ENCODE results near the gene ADAMTSL1. TPM values are rescaled to one million over a fixed set of nuclear protein-coding genes. Genes with fewer than 3 reads are reported as not detected.

The ADAMTSL1 gene
- total and polyA plus RNA-seq, 2 of the 8 experiments (the other 6 are each of a cell fraction or from before 2014, with no cell fraction given) = 0.84 to 1.1 TPM

DNA sequence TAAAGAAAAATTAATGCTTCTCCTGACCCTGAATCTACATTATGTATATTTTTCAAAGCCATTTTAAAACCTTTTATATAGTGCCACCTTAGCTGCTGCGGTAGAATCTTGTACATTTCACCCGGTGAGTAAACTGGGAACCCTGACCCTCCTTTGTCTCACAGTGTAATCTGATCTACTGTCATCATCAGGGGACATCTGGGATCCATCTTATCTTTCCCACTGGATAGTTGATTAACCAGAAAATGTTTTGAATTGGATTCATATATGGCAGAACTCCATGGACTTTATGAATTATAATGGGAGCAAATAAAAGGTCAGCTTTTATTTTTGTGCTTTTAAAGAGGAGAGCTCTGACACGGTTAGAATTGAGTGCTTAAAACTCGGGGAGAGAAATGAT, 95.0 kb downstream of the ADAMTSL1 start:
- no peak overlapping the region for H3K18ac ChIP-seq (ENCODE audit: extremely low read depth, low read length)
- H3K23me2 ChIP-seq (ENCODE audit: low read depth, low read length) = no peaks in the 10 kb centered on the region
- 95% methylated on average over 4 of the region's 4 CpGs; no CpG with 5 or more reads in 1 of the 2 experiments for WGBS, 2 experiments (ENCODE audit: extremely low coverage in 1 of 2, insufficient coverage in 1 of 2, insufficient read length in 1 of 2, insufficient replicate concordance in 2 of 2, low coverage in 1 of 2, low lambda C conversion rate in 2 of 2, missing lambda C conversion rate in 1 of 2)
- H2AK5ac ChIP-seq (ENCODE audit: low read depth, low read length) = no peak overlapping the region
- H4K5ac ChIP-seq (ENCODE audit: insufficient read length, low read depth, low read length) = no peak overlapping the region
- H3K14ac ChIP-seq (ENCODE audit: insufficient read length) = no peak overlapping the region
- H3K4me3 ChIP-seq (ENCODE audit: extremely low read depth in 1 of 4, insufficient read depth in 2 of 4, low read depth in 3 of 4, low read length in 4 of 4) = no peak overlapping the region
- POLR2A ChIA-PET (ENCODE audit: partially characterized antibody) = no interaction called here
- H3K27ac ChIP-seq (ENCODE audit: low read depth, low read length) = no peak overlapping the region
- H3K79me2 ChIP-seq (ENCODE audit: control insufficient read depth in 1 of 2, insufficient read depth in 2 of 2, low read length in 2 of 2) = no peaks in the 10 kb centered on the region
- H2BK12ac ChIP-seq (ENCODE audit: low read depth, low read length) = no peak overlapping the region
- H2BK5ac ChIP-seq (ENCODE audit: low read depth, low read length) = no peak overlapping the region
- H3K9ac ChIP-seq (replicated peaks in 1 of 4; ENCODE audit: extremely low read depth in 1 of 4, low read depth in 3 of 4, low read length in 3 of 4) = no peak overlapping the region
- no peak overlapping the region for H2BK120ac ChIP-seq (replicated peaks; ENCODE audit: low read depth, low read length)
- no peak overlapping the region for H4K8ac ChIP-seq (ENCODE audit: extremely low read depth, insufficient read depth, low read length)
- no peak overlapping the region for H2BK20ac ChIP-seq (ENCODE audit: low read length)
- no peak overlapping the region for H2BK15ac ChIP-seq (ENCODE audit: low read length)
- H3K4me2 ChIP-seq (ENCODE audit: insufficient read depth in 1 of 2, low read depth in 2 of 2, low read length in 2 of 2) = no peak overlapping the region
- no peak overlapping the region for H3K23ac ChIP-seq (ENCODE audit: insufficient read length)
- H3K79me1 ChIP-seq (ENCODE audit: low read depth, low read length) = no peaks in the 10 kb centered on the region
- H4K20me1 ChIP-seq (replicated peaks in 1 of 2; ENCODE audit: control insufficient read depth in 1 of 2, insufficient read depth in 2 of 2, low read length in 2 of 2) = no peaks in the 10 kb centered on the region
- no peaks in the 10 kb centered on the region for H3K36me3 ChIP-seq (ENCODE audit: control insufficient read depth in 2 of 4, insufficient read depth in 4 of 4, low read length in 3 of 4)
- CTCF ChIA-PET (ENCODE audit: partially characterized antibody) = interaction anchor here (0.8 kb wide), 1 partner anchor 16 kb away, joined by 3 read pairs; no protein-coding TSS in a partner anchor
- H4K91ac ChIP-seq (replicated peaks; ENCODE audit: insufficient read length, low read length) = no peak overlapping the region
- H3K9me3 ChIP-seq (ENCODE audit: insufficient read depth in 2 of 2, low read depth in 1 of 2, low read length in 1 of 2) = no peaks in the 10 kb centered on the region
- FAIRE-seq (no peak), DNase-seq (ENCODE audit: low read depth in 1 of 2, low spot score in 2 of 2) (no peak)
- H3K27me3 ChIP-seq (replicated peaks in 1 of 4; ENCODE audit: control insufficient read depth in 3 of 4, extremely low read depth in 1 of 4, insufficient read depth in 3 of 4, low read length in 3 of 4) = no peaks in the 10 kb centered on the region
- no peak overlapping the region for H3K4ac ChIP-seq (replicated peaks; ENCODE audit: insufficient read length, low read depth, low read length)
- H2AFZ ChIP-seq (ENCODE audit: low read length) = no peak overlapping the region
- H3K4me1 ChIP-seq (replicated peaks in 1 of 4; ENCODE audit: control insufficient read depth in 3 of 4, insufficient read depth in 4 of 4, low read length in 3 of 4) = no peaks in the 10 kb centered on the region
- no peak overlapping the region for H3K56ac ChIP-seq (replicated peaks; ENCODE audit: insufficient read length, low read depth, low read length)
- TF ChIP-seq MAFK (IDR thresholded peaks at IDR 0.05; ENCODE audit: low read depth, low read length) = no peak
- no peak for TF ChIP-seq YY1 (IDR thresholded peaks at IDR 0.05; ENCODE audit: low read depth, low read length)
- no peak for TF ChIP-seq NANOG (IDR thresholded peaks at IDR 0.05; ENCODE audit: insufficient read depth, low read depth, low read length, poor library complexity, severe bottlenecking)
- no peak for TF ChIP-seq RAD21 (IDR thresholded peaks at IDR 0.05 in 1 of 2, conservative IDR thresholded peaks at IDR 0.05 in 1 of 2; ENCODE audit: low read depth in 2 of 2, low read length in 2 of 2)
- TF ChIP-seq, protein P1, sequence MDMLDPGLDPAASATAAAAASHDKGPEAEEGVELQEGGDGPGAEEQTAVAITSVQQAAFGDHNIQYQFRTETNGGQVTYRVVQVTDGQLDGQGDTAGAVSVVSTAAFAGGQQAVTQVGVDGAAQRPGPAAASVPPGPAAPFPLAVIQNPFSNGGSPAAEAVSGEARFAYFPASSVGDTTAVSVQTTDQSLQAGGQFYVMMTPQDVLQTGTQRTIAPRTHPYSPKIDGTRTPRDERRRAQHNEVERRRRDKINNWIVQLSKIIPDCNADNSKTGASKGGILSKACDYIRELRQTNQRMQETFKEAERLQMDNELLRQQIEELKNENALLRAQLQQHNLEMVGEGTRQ (IDR thresholded peaks at IDR 0.05; ENCODE audit: low read length) = no peak
- no peak for TF ChIP-seq RBBP5 (IDR thresholded peaks at IDR 0.05; ENCODE audit: borderline replicate concordance, low read depth, low read length)
- no peak for TF ChIP-seq KDM1A (IDR thresholded peaks at IDR 0.05; ENCODE audit: borderline replicate concordance, low read length)
- TF ChIP-seq HDAC6 (IDR thresholded peaks at IDR 0.05; ENCODE audit: low read depth, low read length) = no peak
- TF ChIP-seq JUN (IDR thresholded peaks at IDR 0.05; ENCODE audit: low read depth, low read length) = no peak
- TF ChIP-seq, protein P2, sequence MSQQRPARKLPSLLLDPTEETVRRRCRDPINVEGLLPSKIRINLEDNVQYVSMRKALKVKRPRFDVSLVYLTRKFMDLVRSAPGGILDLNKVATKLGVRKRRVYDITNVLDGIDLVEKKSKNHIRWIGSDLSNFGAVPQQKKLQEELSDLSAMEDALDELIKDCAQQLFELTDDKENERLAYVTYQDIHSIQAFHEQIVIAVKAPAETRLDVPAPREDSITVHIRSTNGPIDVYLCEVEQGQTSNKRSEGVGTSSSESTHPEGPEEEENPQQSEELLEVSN (IDR thresholded peaks at IDR 0.05) = no peak

All from H1 (cell line).